Measurements from ENCODE around the gene ARHGAP6.

Gene ARHGAP6

GRCh38 chrX:11099465-11099864 lies 566.3 kb downstream of the ARHGAP6 start:
- no peak overlapping the region for H3K4me3 ChIP-seq (replicated peaks; ENCODE audit: insufficient read depth, low read length)
- no peak for DNase-seq (ENCODE audit: low read depth in 1 of 2, low spot score in 1 of 2)
- no peak overlapping the region for H3K27ac ChIP-seq (replicated peaks)
- TF ChIP-seq GABPA (IDR thresholded peaks at IDR 0.05; ENCODE audit: low read depth): no peak
- TF ChIP-seq REST (IDR thresholded peaks at IDR 0.05; ENCODE audit: insufficient replicate concordance, low read depth): no peak
- no peak for TF ChIP-seq POLR2AphosphoS5 (IDR thresholded peaks at IDR 0.05; ENCODE audit: low read depth)
- no peak for TF ChIP-seq SPI1 (IDR thresholded peaks at IDR 0.05; ENCODE audit: borderline replicate concordance, low read depth)
- TF ChIP-seq CTCF (IDR thresholded peaks at IDR 0.05; ENCODE audit: insufficient read depth, low read length): no peak
- no peaks in the 10 kb centered on the region for H3K27me3 ChIP-seq (ENCODE audit: insufficient read depth, poor library complexity, severe bottlenecking)

- H3K27me3 ChIP-seq (ENCODE audit: insufficient read depth, poor library complexity, severe bottlenecking): no peaks in the 10 kb centered on the region
- no peak overlapping the region for H3K4me3 ChIP-seq (replicated peaks; ENCODE audit: insufficient read depth, low read length)
- no peak overlapping the region for H3K27ac ChIP-seq (replicated peaks)
- no peak for TF ChIP-seq POLR2AphosphoS5 (IDR thresholded peaks at IDR 0.05; ENCODE audit: low read depth)
- no peak for TF ChIP-seq GABPA (IDR thresholded peaks at IDR 0.05; ENCODE audit: low read depth)
- TF ChIP-seq REST (IDR thresholded peaks at IDR 0.05; ENCODE audit: insufficient replicate concordance, low read depth): no peak
- no peak for TF ChIP-seq SPI1 (IDR thresholded peaks at IDR 0.05; ENCODE audit: borderline replicate concordance, low read depth)
- no peak for TF ChIP-seq CTCF (IDR thresholded peaks at IDR 0.05; ENCODE audit: insufficient read depth, low read length)
- no peak for DNase-seq (ENCODE audit: low read depth in 1 of 2, low spot score in 1 of 2)
These were observed 567.8 kb downstream of the ARHGAP6 start for GRCh38 chrX:11097933-11098332.

- Histone ChIP-seq H3K27me3 (ENCODE audit: insufficient read depth, poor library complexity, severe bottlenecking) (no peaks in the 10 kb centered on the region), H3K4me3 (replicated peaks; ENCODE audit: insufficient read depth, low read length) (no peak overlapping the region), H3K27ac (replicated peaks) (no peak overlapping the region)
- no peak for TF ChIP-seq SPI1 (IDR thresholded peaks at IDR 0.05; ENCODE audit: borderline replicate concordance, low read depth)
- TF ChIP-seq GABPA (IDR thresholded peaks at IDR 0.05; ENCODE audit: low read depth): no peak
- no peak for TF ChIP-seq POLR2AphosphoS5 (IDR thresholded peaks at IDR 0.05; ENCODE audit: low read depth)
- no peak for TF ChIP-seq CTCF (IDR thresholded peaks at IDR 0.05; ENCODE audit: insufficient read depth, low read length)
- DNase-seq (ENCODE audit: low read depth in 1 of 2, low spot score in 1 of 2): no peak
These were observed 575.9 kb downstream of the ARHGAP6 start for GRCh38 chrX:11089802-11090201.

Small RNA genes lying within 50 kb of the gene (microRNA-seq; reads per million reads assigned to microRNA genes)
- 26.8 reads per million, percentile 50 among the genes with 10 or more reads in this experiment for gene MIR548AX

All from HL-60 (cell line).